Vagina (tissue), 2 donors: ENCODE results near the gene SMG7.

Experiments
- CTCF ChIP-seq, 3 experiments: fragments of 450-650 bp in 2 of 3; fragments of 200-600 bp in 1 of 3; sonication (generic) in 1 of 3; IDR thresholded peaks; one replicate each; pipeline ENCODE4 v1.5.1; 2017 to 2019; ENCODE audit warnings: antibody characterized with exemption in 3 of 3, mild to moderate bottlenecking in 2 of 3, moderate library complexity in 2 of 3
- POLR2A ChIP-seq, 2 donors: fragments of 450-650 bp; IDR thresholded peaks; one replicate each; pipeline ENCODE4 v1.6.1; 2017; ENCODE audit warnings: antibody characterized with exemption in 2 of 2, mild to moderate bottlenecking in 2 of 2, moderate library complexity in 2 of 2

DNA sequence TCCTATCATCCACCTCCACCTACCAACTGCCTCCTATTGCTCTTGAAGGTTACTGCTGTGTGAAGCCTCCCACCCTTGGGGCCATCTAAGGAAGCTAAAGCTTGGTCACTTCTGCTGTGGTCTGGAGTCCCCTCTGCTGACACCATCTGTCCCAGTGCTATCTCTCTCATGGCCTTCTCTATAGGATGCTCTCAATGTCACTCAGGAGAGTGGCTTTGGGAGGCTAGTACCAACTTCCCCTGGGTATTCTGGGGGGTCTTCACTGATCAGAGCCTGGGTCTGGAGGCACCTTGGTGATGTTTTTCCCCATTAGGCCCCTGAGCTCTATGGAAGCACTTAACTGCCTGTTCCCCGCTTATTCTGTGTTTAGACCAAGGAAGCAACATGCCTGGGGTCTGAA is 130.2 kb downstream of the SMG7 start:
- TF ChIP-seq CTCF (IDR thresholded peaks at IDR 0.05): no peak
- no peak for TF ChIP-seq POLR2A (IDR thresholded peaks at IDR 0.05)
